ENCODE measurements around the gene THSD4.
"Not testable (repeated sequence)": the region's sequence is repeated elsewhere in the genome, so short reads cannot be mapped to it uniquely, and the experiment has no call there.

DNA sequence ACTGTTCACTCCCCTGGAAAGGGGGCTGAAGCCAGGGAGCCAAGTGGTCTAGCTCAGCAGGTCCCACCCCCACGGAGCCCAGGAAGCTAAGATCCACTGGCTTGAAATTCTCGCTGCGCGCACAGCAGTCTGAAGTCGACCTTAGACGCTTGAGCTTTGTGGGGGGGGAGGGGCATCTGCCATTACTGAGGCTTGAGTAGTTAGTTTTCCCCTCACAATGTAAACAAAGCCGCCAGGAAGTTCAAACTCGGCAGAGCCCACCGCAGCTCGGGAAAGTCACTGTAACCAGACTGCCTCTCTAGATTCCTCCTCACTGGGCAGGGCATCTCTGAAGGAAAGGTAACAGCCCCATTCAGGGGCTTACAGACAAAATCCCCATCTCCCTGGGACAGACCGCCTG lies 150.3 kb downstream of the THSD4 start:
- not testable (repeated sequence) for TF ChIP-seq YY1 (IDR thresholded peaks at IDR 0.05; ENCODE audit: insufficient read depth, insufficient read length); ZNF274 (IDR thresholded peaks at IDR 0.05; ENCODE audit: low read depth, low read length); SUZ12 (IDR thresholded peaks at IDR 0.05; ENCODE audit: extremely low read depth, insufficient read depth, insufficient read length)

Data from NT2/D1 (cell line).